ENCODE measurements around the gene HYAL3. TPM values are rescaled to one million over a fixed set of nuclear protein-coding genes. Genes with fewer than 3 reads are reported as not detected.
A peak's percentile ranks its signal among the peaks of the same experiment; 100 is the strongest.

The HYAL3 gene
- total and polyA plus RNA-seq, 8 donors: 1.3 to 7.9 (median 4.4) TPM; not detected in 2

DNA sequence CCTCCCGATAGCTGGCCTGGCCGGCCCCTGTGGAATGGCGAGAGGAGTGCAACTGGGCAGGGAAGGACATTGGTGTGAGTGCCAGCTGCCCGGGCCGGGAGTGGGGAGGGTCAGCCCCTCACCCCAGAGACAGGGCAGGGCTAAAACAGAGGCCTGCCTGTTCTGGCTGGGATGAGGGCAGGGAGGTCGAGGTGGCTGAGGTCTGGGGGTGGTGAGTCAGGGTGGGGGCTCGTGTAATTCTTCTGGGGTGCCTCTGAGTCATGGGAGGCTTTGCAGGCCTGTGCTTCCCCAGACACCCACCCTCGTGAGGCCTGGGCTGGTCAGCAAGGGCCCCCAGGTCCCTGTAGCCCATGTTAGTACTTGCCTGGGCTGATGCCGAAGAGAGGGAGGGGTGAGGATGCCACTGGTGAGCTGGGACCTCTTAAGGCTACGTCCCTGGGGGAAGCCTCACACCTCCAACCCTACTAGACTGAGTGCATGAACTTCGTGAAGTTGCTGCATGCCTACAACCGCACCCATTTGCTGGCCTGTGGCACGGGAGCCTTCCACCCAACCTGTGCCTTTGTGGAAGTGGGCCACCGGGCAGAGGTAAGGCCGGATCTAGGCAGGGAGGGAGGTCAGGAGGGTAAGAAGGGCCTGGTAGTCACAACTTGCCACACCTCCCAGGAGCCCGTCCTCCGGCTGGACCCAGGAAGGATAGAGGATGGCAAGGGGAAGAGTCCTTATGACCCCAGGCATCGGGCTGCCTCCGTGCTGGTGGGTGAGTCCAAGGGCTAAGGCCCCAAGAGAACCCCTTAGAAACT lies 28.6 kb downstream of the HYAL3 start:
- Histone ChIP-seq H3K27me3 (peaks cover 0 to 31% (median 20%) of the 10 kb centered on the region in 3 donors), H3K4me1 (peaks cover 71 to 100% (median 88%) of the 10 kb centered on the region in 4 donors), H3K9me3 (no peaks in the 10 kb centered on the region), H3K4me3 (peak overlapping the region; percentile 28 to 46 (median 42)), H3K27ac (peak overlapping the region; percentile 88 to 98 (median 95)), H3K36me3 (peaks cover 0 to 26% (median 3%) of the 10 kb centered on the region in 4 donors)
- intact Hi-C loops (cut with DNase I; ENCODE audit: low total_unique reads): loop anchor here (5.0 to 10.0 kb wide), 2 partner anchors 46 to 78 kb away; partner anchors contain the start of gene GNAT1
- no peak for DNase-seq
- WGBS, 5 donors: 35 to 63% (median 48%) methylated on average over 17 to 19 of the region's 19 CpGs
- TF ChIP-seq EP300 (IDR thresholded peaks at IDR 0.05) (no peak), POLR2A (IDR thresholded peaks at IDR 0.05) (no peak)
- TF ChIP-seq, protein P1, sequence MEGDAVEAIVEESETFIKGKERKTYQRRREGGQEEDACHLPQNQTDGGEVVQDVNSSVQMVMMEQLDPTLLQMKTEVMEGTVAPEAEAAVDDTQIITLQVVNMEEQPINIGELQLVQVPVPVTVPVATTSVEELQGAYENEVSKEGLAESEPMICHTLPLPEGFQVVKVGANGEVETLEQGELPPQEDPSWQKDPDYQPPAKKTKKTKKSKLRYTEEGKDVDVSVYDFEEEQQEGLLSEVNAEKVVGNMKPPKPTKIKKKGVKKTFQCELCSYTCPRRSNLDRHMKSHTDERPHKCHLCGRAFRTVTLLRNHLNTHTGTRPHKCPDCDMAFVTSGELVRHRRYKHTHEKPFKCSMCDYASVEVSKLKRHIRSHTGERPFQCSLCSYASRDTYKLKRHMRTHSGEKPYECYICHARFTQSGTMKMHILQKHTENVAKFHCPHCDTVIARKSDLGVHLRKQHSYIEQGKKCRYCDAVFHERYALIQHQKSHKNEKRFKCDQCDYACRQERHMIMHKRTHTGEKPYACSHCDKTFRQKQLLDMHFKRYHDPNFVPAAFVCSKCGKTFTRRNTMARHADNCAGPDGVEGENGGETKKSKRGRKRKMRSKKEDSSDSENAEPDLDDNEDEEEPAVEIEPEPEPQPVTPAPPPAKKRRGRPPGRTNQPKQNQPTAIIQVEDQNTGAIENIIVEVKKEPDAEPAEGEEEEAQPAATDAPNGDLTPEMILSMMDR (IDR thresholded peaks at IDR 0.05): no peak

- peaks cover 0 to 24% (median 14%) of the 10 kb centered on the region in 3 donors for H3K27me3 ChIP-seq
- H3K27ac ChIP-seq: peak overlapping the region; percentile 88 to 98 (median 95)
- H3K4me1 ChIP-seq: peaks cover 71 to 100% (median 90%) of the 10 kb centered on the region in 4 donors
- peak overlapping the region; percentile 28 to 46 (median 42) for H3K4me3 ChIP-seq
- intact Hi-C loops (cut with DNase I; ENCODE audit: low total_unique reads): loop anchor here (5.0 to 10.0 kb wide), 2 partner anchors 45 to 78 kb away; partner anchors contain the start of gene GNAT1
- peaks cover 0 to 19% (median 0%) of the 10 kb centered on the region in 4 donors for H3K36me3 ChIP-seq
- WGBS, 5 donors: 37 to 65% (median 40%) methylated on average over 6 to 8 of the region's 8 CpGs
- H3K9me3 ChIP-seq: no peaks in the 10 kb centered on the region
- DNase-seq: no peak
- TF ChIP-seq, protein P1 (IDR thresholded peaks at IDR 0.05): no peak
- TF ChIP-seq POLR2A (IDR thresholded peaks at IDR 0.05) (no peak), POLR2AphosphoS5 (IDR thresholded peaks at IDR 0.05) (peak in 1 of 3 donors; percentile 16)
Observed at GRCh38 chr3:50269977-50270413, 29.2 kb downstream of the HYAL3 start.

GRCh38 chr3:50269460-50269859 lies 29.7 kb downstream of the HYAL3 start:
- Histone ChIP-seq H3K36me3 (peaks cover 0 to 14% (median 0%) of the 10 kb centered on the region in 4 donors), H3K4me3 (peak overlapping the region; percentile 28 to 46 (median 42)), H3K27ac (peak overlapping the region; percentile 88 to 98 (median 95)), H3K4me1 (peaks cover 76 to 100% (median 90%) of the 10 kb centered on the region in 4 donors), H3K27me3 (peaks cover 0 to 19% (median 8%) of the 10 kb centered on the region in 3 donors), H3K9me3 (no peaks in the 10 kb centered on the region)
- 32 to 39% (median 33%) methylated on average over 4 of the region's 4 CpGs; no CpG with 5 or more reads in 1 of the 5 donors for WGBS, 5 donors
- TF ChIP-seq, protein P1 (IDR thresholded peaks at IDR 0.05): no peak
- no peak for TF ChIP-seq EP300 (IDR thresholded peaks at IDR 0.05)
- no peak for TF ChIP-seq POLR2AphosphoS5 (IDR thresholded peaks at IDR 0.05)
- TF ChIP-seq POLR2A (IDR thresholded peaks at IDR 0.05): no peak
- intact Hi-C loops (cut with DNase I; ENCODE audit: low total_unique reads): no loop called here
- DNase-seq: no peak

DNA sequence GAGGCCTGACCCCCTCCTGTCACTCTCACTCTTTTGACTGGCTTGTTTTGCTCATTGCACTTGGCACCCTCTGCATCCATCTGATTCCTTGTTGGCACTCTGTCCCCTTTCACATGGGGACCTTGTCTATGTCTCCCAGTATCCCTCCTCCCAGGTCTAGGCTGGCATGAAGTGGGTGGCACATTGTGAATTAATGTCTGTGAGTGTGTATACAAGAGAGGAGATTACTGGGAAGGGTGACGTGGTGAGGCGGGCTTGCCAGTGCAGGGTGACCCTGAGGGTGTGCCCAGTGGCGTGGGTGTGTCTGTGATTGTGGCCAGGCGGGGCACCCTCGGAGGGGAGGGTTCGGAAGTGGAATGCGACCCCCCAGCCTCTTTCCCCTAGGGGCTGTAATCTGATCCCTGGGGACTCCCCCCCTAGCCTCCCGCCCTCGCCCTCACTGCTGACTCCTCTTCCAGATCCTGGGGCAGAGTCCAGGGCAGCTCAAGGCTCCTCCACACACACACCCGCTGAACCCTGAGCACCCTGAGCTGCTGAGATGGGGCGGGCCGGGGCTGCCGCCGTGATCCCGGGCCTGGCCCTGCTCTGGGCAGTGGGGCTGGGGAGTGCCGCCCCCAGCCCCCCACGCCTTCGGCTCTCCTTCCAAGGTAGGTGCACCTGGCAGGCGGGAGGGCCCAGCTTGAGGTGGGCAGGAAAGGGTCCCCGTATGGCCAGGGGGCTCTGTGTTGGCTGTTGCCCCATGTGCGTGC lies 30.3 kb downstream of the HYAL3 start, which contains the start of gene SEMA3B:
Gene SEMA3B (plus strand): TSS at position 445 of the 749 bp plus-strand sequence. CDS start 94 bp downstream, at position 539.
- H3K36me3 ChIP-seq: peaks cover 0 to 8% (median 0%) of the 10 kb centered on the region in 4 donors
- peak; percentile 93 to 96 for DNase-seq
- H3K27ac ChIP-seq: peak within 1 kb of the TSS; percentile 88 to 98 (median 95)
- peaks cover 0 to 13% (median 6%) of the 10 kb centered on the region in 3 donors for H3K27me3 ChIP-seq
- no peaks in the 10 kb centered on the region for H3K9me3 ChIP-seq
- TF ChIP-seq POLR2AphosphoS5 (IDR thresholded peaks at IDR 0.05) (peak; percentile 22 to 89 (median 81)), EP300 (IDR thresholded peaks at IDR 0.05) (no peak), POLR2A (IDR thresholded peaks at IDR 0.05) (peak in 1 of 4 donors; percentile 22)
- TF ChIP-seq, protein P1 (IDR thresholded peaks at IDR 0.05): no peak
- H3K4me1 ChIP-seq: peaks cover 75 to 100% (median 88%) of the 10 kb centered on the region in 4 donors
- H3K4me3 ChIP-seq: peak within 1 kb of the TSS; percentile 40 to 52 (median 45)
- WGBS, 5 donors: 13 to 31% (median 26%) methylated on average over 15 to 21 of the region's 21 CpGs
- intact Hi-C loops (cut with DNase I; ENCODE audit: low total_unique reads): no loop called here
